Lower lobe of right lung (tissue), 2 donors: ENCODE data around the gene USP11. TPM values are rescaled to one million over a fixed set of nuclear protein-coding genes. Genes with fewer than 3 reads are reported as not detected.
A peak's percentile ranks its signal among the peaks of the same experiment; 100 is the strongest.

ENCODE experiments used
- ATAC-seq, 2 donors: fragments of 200-7000 bp; cut with Tn5 transposase; one replicate each; pipeline ENCODE4 v1.9.1; 2020 to 2022; ENCODE audit warnings: mild to moderate bottlenecking in 2 of 2, moderate library complexity in 2 of 2
- DNase-seq: peaks from one replicate; pipeline ENCODE4 v3.0.0-alpha.2; 2020
- H3K27ac ChIP-seq: fragments of 200-600 bp; one replicate; pipeline ENCODE4 v1.8.0; 2022
- H3K27me3 ChIP-seq: fragments of 200-600 bp; one replicate; pipeline ENCODE4 v1.8.0; 2022; ENCODE audit warnings: low read depth
- H3K36me3 ChIP-seq: fragments of 200-600 bp; one replicate; pipeline ENCODE4 v1.8.0; 2022; ENCODE audit warnings: mild to moderate bottlenecking
- H3K4me1 ChIP-seq: fragments of 200-600 bp; one replicate; pipeline ENCODE4 v1.8.0; 2022
- H3K4me3 ChIP-seq: fragments of 200-600 bp; one replicate; pipeline ENCODE4 v1.8.0; 2022; ENCODE audit warnings: mild to moderate bottlenecking
- H3K9me3 ChIP-seq: fragments of 200-600 bp; one replicate; pipeline ENCODE4 v1.8.0; 2022
- intact Hi-C: fragments of 100-400 bp; cut with DNase I; formaldehyde crosslinking; loops from one replicate; pipeline ENCODE4 v1.11.0; 2022
- total RNA-seq: library from RNA; stranded (reverse); fragmentation: NEBNext Ultra II Directional; extraction: Animal tissue kit (Norgen Biotek cat#: 25700); gene quantifications from one replicate; pipeline ENCODE4 v1.2.1, GENCODE V29; 2021
- TF ChIP-seq, protein P1 (sequence below): fragments of 200-600 bp; IDR thresholded peaks from one replicate; pipeline ENCODE4 v1.8.0; 2022; ENCODE audit warnings: antibody characterized with exemption, mild to moderate bottlenecking
- donor health status: DM: no; HTN: yes; CAD: no; lungs with severe emphysema.

Gene USP11
- total RNA-seq, 1 donor from 2014 or later: 52.9 TPM

DNA sequence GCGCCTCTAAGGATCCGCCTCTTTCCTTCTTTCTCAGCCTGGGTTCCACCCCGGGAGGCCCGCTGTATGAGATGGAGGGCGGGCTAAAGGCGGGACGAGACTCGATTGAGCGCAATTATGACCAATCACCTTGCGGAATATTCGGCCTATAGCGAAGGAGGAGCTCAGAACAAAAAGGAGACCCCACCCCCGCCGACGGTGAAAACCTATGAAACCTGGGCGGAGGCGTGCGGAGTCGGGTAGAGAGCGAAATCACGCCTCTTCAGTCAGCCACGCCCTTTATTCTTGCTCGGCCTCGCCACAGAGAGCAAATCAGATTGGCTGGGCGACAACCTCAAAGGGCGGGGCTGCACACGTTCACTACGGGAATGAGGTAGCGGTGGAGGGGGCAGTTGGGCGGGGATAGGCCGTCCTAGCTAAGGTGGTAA is 14.9 kb upstream of the USP11 start:
- TF ChIP-seq, protein P1, sequence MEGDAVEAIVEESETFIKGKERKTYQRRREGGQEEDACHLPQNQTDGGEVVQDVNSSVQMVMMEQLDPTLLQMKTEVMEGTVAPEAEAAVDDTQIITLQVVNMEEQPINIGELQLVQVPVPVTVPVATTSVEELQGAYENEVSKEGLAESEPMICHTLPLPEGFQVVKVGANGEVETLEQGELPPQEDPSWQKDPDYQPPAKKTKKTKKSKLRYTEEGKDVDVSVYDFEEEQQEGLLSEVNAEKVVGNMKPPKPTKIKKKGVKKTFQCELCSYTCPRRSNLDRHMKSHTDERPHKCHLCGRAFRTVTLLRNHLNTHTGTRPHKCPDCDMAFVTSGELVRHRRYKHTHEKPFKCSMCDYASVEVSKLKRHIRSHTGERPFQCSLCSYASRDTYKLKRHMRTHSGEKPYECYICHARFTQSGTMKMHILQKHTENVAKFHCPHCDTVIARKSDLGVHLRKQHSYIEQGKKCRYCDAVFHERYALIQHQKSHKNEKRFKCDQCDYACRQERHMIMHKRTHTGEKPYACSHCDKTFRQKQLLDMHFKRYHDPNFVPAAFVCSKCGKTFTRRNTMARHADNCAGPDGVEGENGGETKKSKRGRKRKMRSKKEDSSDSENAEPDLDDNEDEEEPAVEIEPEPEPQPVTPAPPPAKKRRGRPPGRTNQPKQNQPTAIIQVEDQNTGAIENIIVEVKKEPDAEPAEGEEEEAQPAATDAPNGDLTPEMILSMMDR: no peak
- H3K27me3 ChIP-seq: no peaks in the 10 kb centered on the region
- peak; percentile 98 for DNase-seq
- H3K27ac ChIP-seq: peak overlapping the region; percentile 98
- peaks cover 32% of the 10 kb centered on the region for H3K36me3 ChIP-seq
- peaks cover 24% of the 10 kb centered on the region for H3K4me1 ChIP-seq
- H3K9me3 ChIP-seq: no peaks in the 10 kb centered on the region
- intact Hi-C loops: no loop called here
- ATAC-seq: peak; percentile 92 to 94
- peak overlapping the region; percentile 66 for H3K4me3 ChIP-seq

GRCh38 chrX:47218280-47218919 is 14.4 kb upstream of the USP11 start, which contains the start of gene CDK16:
TSS of gene CDK16 (plus strand) at chrX:47218681. CDS start at chrX:47223558, 4,877 bp downstream.
- no peaks in the 10 kb centered on the region for H3K9me3 ChIP-seq
- intact Hi-C loops: no loop called here
- TF ChIP-seq, protein P1: no peak
- H3K4me3 ChIP-seq: peak within 1 kb of the TSS; percentile 66
- ATAC-seq (peak; percentile 82 to 87), DNase-seq (peak; percentile 78)
- H3K36me3 ChIP-seq: peaks cover 31% of the 10 kb centered on the region
- no peaks in the 10 kb centered on the region for H3K27me3 ChIP-seq
- peaks cover 24% of the 10 kb centered on the region for H3K4me1 ChIP-seq
- peak within 1 kb of the TSS; percentile 98 for H3K27ac ChIP-seq

DNA sequence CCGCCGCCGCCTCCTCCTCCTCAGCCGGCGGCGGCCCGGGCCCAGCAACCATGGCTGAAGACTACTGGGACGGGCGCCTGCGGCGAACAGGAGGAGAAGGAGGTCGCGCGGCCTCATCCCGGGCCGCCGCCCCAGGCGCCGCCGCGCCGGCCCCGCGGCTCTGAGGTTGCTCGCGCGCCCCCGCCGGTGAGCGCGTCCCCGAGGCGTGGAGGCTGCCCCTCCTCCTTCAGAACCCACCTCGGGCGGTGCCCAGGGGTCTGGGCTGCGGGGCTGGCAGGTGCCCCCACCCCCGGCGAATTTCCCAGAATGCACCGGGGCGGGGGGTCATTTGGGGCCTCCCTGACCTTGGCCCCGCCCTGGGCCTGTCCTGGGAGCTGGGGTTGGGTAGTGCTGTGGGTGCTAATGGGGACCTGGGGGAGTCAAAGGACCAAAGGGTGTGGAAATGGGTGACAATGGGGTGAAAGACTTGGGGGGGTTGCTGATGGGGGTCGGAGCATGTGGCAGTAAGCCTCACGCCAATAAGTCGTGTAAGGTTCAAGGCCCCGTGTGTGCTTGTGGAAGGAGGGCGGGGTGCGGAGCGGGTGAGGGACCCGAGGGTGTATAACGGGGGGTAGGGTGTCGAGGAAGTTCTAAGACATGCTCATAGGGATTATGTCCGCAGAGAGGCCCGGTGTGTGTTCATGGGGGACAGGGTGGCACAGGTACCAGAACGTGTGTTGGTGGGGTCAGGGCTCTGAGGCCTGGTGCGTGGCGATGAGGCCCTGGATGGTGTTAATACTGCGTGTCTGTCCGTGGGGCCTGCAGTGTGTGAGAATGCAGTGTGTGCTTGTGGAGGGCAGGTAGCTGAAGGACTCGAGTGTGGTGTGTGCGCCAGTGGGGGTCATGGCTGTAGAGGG is 13.6 kb upstream of the USP11 start:
- Histone ChIP-seq H3K9me3 (no peaks in the 10 kb centered on the region), H3K27me3 (no peaks in the 10 kb centered on the region), H3K4me1 (peaks cover 24% of the 10 kb centered on the region), H3K27ac (peak overlapping the region; percentile 98), H3K36me3 (peaks cover 31% of the 10 kb centered on the region), H3K4me3 (peak overlapping the region; percentile 66)
- intact Hi-C loops: no loop called here
- DNase-seq (peak; percentile 61), ATAC-seq (peak in 1 of 2 donors; percentile 5)
- TF ChIP-seq, protein P1: no peak

DNA sequence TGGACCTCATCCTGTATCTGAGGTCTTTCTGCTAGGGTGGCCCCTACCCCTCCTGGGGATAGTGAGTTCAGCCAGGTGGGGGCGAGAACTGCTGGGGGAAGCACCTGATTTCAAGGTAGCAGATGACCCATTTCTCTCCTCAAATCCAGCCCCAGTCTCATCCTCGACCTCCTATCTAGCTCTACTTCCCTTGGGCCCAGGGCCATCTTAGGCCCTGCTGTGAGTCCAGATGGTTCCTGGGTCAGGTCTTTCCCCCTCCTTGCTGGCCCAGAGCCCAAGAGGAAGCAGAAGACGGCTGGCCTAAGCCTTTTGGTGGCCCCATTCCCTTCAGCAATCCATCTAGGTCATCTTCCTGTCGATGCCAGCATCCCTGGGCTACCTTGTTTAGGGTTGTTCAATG is 11.1 kb upstream of the USP11 start:
- ATAC-seq: no peak
- H3K4me3 ChIP-seq: no peak overlapping the region
- H3K27ac ChIP-seq: no peak overlapping the region
- TF ChIP-seq, protein P1: no peak
- intact Hi-C loops: no loop called here
- DNase-seq: no peak
- H3K36me3 ChIP-seq: peaks cover 36% of the 10 kb centered on the region
- peaks cover 22% of the 10 kb centered on the region for H3K4me1 ChIP-seq
- H3K9me3 ChIP-seq: no peaks in the 10 kb centered on the region
- H3K27me3 ChIP-seq: no peaks in the 10 kb centered on the region

GRCh38 chrX:47222751-47223350 is 10.0 kb upstream of the USP11 start:
- Histone ChIP-seq H3K4me1 (peaks cover 15% of the 10 kb centered on the region), H3K9me3 (no peaks in the 10 kb centered on the region), H3K4me3 (no peak overlapping the region), H3K36me3 (peaks cover 47% of the 10 kb centered on the region), H3K27ac (no peak overlapping the region), H3K27me3 (no peaks in the 10 kb centered on the region)
- ATAC-seq: no peak
- no peak for DNase-seq
- intact Hi-C loops: no loop called here
- TF ChIP-seq, protein P1: no peak
